ENCODE results near the gene DMRTC2.

The DMRTC2 gene

GRCh38 chr19:41847351-41848105, 2.7 kb downstream of the DMRTC2 start:
- no peak for DNase-seq

GRCh38 chr19:41848666-41849065, 3.8 kb downstream of the DMRTC2 start:
- DNase-seq = no peak

DNA sequence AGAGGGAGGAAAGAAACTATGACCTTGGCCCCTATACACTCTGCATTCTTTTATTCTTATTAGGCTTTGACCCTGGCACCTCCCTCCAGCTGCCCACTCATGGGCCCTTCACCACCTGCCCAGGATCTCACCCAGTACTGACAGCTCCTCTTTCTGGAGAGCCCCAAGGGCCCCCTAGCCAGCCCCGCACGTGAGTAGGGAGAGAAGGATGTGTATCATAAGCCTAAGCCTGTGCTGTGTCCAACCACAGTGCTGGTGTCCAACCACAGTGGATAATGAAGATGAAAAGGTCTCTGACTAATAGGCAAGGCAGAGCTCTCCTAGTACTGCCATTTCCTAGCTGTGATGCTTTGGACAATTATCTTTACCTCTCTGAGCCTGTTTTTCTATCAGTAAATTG, 4.2 kb downstream of the DMRTC2 start:
- no peak for DNase-seq

DNA sequence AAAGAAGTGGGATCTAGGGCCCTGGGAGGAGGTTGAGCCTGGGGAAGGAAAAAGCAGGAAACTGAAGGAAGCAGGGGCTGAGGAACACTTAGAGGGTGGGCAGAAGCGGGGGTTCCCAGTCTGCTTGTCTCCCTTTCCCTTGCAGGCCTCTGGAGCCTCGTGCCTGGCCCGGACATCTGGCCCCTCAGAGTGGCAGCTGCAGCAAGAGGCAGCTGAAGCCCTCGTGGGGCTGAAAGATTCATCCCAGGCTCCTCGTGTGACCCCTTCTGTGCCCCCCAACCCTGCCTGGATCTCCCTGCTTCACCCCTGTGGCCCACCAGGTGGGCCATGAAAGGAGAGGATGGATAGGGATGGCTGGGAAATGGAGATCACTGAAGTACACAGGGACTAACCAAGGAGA, 5.5 kb downstream of the DMRTC2 start:
- no peak for DNase-seq

GRCh38 chr19:41851456-41851855, 6.6 kb downstream of the DMRTC2 start:
- DNase-seq = no peak

- DNase-seq = no peak
Measured at GRCh38 chr19:41853344-41853743, 8.5 kb downstream of the DMRTC2 start.

DNA sequence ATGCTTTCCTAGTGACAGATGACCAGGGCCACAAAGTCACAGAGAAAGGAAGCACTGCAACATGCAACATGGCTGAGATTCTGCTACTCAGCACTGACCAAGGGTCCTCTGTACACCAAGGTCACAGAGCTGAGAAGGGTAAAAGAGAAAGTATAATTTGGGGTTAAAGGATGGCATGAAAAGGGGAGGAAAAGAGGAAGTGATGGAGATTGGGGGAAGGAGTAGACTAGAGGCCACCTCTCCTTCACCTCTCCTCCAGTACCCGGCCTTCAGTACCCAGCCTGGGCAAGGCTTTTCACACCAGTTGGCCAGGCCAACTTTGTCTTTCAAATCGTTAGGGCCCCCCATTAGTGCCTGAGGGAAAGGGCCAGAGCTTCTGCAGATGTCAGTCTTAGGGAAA, 8.9 kb downstream of the DMRTC2 start:
- DNase-seq = no peak

DNA sequence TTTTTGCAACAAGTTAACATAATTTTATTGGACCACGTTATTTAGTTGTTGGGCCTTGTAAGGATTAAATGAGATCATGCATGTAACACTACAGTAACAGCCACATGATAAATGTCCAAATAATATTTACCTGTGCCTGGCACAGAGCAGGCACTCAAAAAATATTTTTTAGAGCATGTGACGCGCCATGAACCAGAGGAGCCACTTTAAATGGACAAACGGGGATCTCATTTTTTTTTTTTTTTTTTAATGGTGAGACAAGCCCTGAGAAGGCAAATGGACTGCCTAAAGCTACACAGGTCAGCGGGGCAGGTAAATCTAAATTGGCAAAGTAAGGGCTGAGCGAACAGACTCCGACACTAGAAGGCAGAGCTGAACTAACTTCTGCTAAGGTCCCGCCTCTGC, 14.4 kb downstream of the DMRTC2 start:
- DNase-seq = no peak

- DNase-seq = peak; percentile 92
Measured at GRCh38 chr19:41859618-41860418, 15.0 kb downstream of the DMRTC2 start, which contains the start of gene RPS19. Gene RPS19 (plus strand): TSS chr19:41860255. CDS start chr19:41860775, 520 bp downstream.

DNA sequence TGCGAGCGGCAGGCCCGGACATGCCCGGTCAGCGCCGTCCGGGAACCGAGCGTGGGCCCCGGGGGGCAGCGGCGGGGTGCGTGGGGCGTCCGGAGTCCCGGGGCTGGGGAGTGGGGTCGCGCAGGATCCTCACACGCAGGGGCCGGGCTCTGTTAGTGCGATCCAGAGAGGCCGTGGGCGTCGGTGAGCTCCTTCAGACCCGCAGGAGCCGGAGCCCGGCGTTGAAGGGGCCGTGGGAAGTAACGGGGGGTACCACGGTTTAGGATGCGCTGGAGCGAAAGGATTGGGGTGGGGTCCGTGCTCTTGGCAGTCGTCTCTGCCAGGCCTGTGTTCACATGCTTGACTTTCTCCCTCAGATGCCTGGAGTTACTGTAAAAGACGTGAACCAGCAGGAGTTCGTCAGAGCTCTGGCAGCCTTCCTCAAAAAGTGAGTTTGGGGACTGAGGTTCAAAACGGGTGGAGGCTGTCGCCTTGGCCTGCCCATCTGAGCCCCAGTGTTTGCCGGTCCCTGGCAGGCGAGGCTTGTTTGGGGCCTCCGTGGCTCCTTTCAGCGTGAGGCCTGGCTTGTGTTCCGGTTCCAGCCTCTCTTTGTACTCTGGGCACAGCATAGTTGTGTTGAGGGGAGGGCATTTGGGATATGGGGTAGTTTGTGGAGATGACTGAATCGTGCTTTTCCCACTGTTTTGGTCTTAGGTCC, 15.7 kb downstream of the DMRTC2 start:
- no peak for DNase-seq

DNA sequence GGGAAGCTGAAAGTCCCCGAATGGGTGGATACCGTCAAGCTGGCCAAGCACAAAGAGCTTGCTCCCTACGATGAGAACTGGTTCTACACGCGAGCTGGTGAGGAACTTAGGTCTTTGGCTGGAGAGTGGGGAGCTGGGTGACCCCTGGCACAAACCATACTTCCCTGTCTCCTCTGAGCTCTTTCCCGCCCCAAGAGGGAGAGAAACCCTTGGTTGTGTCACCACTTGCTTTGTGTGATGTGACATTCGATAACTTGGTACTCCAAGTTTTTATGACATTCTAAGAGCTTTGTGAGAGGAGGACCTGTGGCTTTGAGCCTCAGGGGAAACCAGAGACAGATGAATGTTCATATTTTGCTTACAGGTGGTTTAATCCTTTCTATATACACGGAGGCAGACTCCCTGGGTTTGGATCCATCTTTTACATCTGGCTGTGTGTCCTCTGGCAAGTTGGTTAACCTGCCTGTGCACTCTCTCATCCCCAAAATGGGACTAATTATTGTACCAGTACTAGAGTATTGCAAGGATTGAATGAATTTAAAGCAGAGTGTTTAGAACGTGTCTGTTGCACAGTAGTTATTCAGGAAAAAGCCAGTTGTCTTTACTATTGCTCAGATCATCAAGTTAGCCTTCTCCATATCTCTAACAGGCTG, 16.4 kb downstream of the DMRTC2 start:
- no peak for DNase-seq

- no peak for DNase-seq
Measured at GRCh38 chr19:41861846-41862245, 17.0 kb downstream of the DMRTC2 start.

DNA sequence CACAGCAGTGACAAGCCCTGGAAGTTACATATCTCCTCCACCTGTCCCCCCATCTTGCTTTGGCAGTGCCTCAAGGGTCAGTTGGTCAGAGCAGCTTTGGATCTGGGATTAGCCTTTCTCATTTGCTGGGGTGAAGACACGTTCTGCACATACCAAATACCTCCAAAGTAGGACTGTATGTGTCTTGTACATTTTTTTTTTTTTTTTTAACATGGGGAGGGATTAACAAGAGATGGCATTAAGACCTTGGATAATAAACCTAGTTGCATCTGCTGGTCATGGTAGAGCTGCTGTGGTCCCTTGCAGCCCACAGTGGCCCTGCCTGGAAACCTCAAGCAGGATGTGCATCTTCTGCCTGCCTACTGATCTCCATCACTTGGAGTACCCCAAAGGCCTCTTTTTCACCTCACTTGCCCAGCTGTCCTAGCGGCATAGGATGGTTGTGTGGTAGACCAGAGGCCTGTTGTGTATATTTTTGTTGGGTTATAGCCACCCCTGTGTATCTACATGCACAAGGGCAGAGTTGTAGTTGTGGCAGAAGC, 17.7 kb downstream of the DMRTC2 start:
- no peak for DNase-seq

DNA sequence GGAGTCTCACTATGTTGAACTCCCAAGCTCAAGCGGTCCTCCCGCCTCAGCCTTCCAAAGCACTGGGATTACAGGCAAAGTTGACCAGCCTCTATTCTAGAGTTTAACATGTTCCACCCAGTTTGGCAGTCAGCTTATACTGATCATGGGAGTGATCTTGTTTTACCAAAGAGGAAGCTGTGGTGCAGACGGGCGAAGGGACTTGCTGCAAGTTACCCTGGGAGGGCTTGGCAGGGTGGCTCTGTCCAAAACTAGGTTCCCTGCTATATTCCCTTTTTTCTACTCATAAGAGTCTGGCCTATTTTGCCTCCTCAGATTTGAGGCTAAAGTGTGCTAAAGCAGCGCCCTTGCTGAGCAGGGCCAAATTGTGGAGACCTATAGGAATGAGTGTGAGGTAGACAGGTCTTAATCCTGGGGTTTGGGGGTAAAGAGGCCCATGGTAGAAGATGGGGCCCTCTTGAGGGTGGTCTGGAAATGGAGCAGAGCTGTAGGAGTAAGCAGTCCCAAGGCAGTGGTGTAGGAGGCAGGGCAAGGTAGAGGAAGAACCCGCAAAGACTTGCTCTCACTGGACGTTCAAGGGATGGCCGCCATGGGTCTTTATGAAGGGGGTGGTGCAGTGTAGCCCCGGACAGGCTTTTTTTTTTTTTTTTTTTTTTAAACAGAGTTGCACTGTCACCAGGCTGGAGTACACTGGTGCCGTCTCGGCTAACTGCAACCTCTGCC, 18.5 kb downstream of the DMRTC2 start:
- DNase-seq = no peak

- no peak for DNase-seq
Measured at GRCh38 chr19:41864374-41864773, 19.5 kb downstream of the DMRTC2 start.

DNA sequence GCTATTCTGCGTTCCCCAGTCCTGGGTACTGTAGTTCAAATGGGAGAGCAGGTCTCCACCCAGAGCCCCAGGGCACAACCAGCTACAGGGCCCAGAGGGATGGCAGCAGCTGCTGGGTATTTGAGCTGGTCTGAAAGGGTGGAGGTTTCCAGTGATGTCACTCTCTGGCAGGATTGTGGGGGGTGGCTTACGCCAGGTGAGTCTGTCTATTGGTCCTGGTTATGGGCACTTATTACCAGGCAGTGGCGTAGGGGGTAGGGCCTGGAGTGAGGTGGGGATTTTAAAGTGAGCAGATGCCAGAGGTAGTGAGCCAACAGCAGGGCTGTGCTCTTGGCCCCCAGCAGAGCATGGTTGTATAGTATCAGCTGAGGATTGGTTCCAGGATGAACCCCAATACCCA, 21.4 kb downstream of the DMRTC2 start:
- no peak for DNase-seq

- peak; percentile 93 for DNase-seq
Measured at GRCh38 chr19:41868120-41868988, 23.5 kb downstream of the DMRTC2 start.

DNA sequence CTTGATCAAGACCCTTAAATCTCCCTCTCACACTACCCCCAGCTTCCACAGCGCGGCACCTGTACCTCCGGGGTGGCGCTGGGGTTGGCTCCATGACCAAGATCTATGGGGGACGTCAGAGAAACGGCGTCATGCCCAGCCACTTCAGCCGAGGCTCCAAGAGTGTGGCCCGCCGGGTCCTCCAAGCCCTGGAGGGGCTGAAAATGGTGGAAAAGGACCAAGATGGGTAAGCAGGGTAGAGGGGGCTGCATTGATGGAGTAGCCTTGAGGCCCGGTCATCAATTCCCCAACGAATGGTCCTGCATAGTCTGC, 24.1 kb downstream of the DMRTC2 start:
- no peak for DNase-seq

- DNase-seq = no peak
Measured at GRCh38 chr19:41869374-41869955, 24.6 kb downstream of the DMRTC2 start.

DNA sequence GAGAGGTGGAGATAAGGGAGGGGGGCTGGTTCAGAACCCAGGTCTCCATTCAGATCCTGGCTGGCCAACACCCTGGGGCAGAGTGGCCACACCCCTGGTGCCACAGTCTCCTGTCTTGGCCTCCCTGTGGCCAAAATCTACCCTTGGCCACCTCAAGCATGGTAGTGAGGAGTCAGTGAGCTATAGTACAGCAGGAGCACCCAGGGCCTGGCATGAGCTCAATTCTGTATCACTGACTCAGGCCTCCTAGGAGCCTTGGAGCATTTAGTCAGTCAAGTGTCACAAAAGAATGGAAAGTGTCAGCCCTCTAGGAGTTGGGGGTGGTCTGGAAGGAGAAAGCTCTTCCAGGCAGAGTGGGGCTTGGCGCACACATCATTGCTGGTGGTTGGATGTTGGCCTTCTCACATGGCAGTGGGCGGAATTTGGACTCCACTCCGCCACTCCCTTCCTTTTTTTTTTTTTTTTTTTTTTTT, 25.6 kb downstream of the DMRTC2 start:
- DNase-seq = no peak

All from NCI-H2029 treated with DMSO at 0.1 percent for 48 hours (cell line).